ENCODE measurements around the gene SIRT1.

Gene SIRT1

GRCh38 chr10:67912331-67912946, 28.0 kb downstream of the SIRT1 start:
- no peak for TF ChIP-seq POLR2AphosphoS5 (IDR thresholded peaks at IDR 0.05; ENCODE audit: low read depth, low read length)
- TF ChIP-seq, protein P1, sequence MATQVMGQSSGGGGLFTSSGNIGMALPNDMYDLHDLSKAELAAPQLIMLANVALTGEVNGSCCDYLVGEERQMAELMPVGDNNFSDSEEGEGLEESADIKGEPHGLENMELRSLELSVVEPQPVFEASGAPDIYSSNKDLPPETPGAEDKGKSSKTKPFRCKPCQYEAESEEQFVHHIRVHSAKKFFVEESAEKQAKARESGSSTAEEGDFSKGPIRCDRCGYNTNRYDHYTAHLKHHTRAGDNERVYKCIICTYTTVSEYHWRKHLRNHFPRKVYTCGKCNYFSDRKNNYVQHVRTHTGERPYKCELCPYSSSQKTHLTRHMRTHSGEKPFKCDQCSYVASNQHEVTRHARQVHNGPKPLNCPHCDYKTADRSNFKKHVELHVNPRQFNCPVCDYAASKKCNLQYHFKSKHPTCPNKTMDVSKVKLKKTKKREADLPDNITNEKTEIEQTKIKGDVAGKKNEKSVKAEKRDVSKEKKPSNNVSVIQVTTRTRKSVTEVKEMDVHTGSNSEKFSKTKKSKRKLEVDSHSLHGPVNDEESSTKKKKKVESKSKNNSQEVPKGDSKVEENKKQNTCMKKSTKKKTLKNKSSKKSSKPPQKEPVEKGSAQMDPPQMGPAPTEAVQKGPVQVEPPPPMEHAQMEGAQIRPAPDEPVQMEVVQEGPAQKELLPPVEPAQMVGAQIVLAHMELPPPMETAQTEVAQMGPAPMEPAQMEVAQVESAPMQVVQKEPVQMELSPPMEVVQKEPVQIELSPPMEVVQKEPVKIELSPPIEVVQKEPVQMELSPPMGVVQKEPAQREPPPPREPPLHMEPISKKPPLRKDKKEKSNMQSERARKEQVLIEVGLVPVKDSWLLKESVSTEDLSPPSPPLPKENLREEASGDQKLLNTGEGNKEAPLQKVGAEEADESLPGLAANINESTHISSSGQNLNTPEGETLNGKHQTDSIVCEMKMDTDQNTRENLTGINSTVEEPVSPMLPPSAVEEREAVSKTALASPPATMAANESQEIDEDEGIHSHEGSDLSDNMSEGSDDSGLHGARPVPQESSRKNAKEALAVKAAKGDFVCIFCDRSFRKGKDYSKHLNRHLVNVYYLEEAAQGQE (IDR thresholded peaks at IDR 0.05; ENCODE audit: insufficient read depth in 1 of 2, low read depth in 2 of 2, low read length in 2 of 2) = no peak
- no peak for TF ChIP-seq TAF1 (IDR thresholded peaks at IDR 0.05; ENCODE audit: borderline replicate concordance, insufficient read depth, low read length)
- TF ChIP-seq FOXP2 (optimal IDR thresholded peaks at IDR 0.05; ENCODE audit: borderline replicate concordance, extremely low read depth, extremely low read length, insufficient read depth) = no peak
- TF ChIP-seq SIN3A (IDR thresholded peaks at IDR 0.05; ENCODE audit: borderline replicate concordance, insufficient read depth, low read length) = no peak

GRCh38 chr10:67914777-67915340, 30.4 kb downstream of the SIRT1 start:
- TF ChIP-seq FOXP2 (optimal IDR thresholded peaks at IDR 0.05; ENCODE audit: borderline replicate concordance, extremely low read depth, extremely low read length, insufficient read depth) (no peak), TAF1 (IDR thresholded peaks at IDR 0.05; ENCODE audit: borderline replicate concordance, insufficient read depth, low read length) (no peak), POLR2AphosphoS5 (IDR thresholded peaks at IDR 0.05; ENCODE audit: low read depth, low read length) (no peak), SIN3A (IDR thresholded peaks at IDR 0.05; ENCODE audit: borderline replicate concordance, insufficient read depth, low read length) (no peak)
- TF ChIP-seq, protein P1 (IDR thresholded peaks at IDR 0.05; ENCODE audit: insufficient read depth in 1 of 2, low read depth in 2 of 2, low read length in 2 of 2) = no peak

DNA sequence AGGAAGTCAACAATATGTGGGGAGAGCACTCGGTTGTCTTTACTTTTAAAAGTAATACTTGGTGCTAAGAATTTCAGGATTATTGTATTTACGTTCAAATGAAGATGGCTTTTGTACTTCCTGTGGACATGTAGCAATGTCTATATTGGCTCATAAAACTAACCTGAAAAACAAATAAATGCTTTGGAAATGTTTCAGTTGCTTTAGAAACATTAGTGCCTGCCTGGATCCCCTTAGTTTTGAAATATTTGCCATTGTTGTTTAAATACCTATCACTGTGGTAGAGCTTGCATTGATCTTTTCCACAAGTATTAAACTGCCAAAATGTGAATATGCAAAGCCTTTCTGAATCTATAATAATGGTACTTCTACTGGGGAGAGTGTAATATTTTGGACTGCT, 32.7 kb downstream of the SIRT1 start:
- TF ChIP-seq SIN3A (IDR thresholded peaks at IDR 0.05; ENCODE audit: borderline replicate concordance, insufficient read depth, low read length) (no peak), POLR2AphosphoS5 (IDR thresholded peaks at IDR 0.05; ENCODE audit: low read depth, low read length) (no peak), FOXP2 (optimal IDR thresholded peaks at IDR 0.05; ENCODE audit: borderline replicate concordance, extremely low read depth, extremely low read length, insufficient read depth) (no peak), TAF1 (IDR thresholded peaks at IDR 0.05; ENCODE audit: borderline replicate concordance, insufficient read depth, low read length) (no peak)
- TF ChIP-seq, protein P1 (IDR thresholded peaks at IDR 0.05; ENCODE audit: insufficient read depth in 1 of 2, low read depth in 2 of 2, low read length in 2 of 2) = no peak

DNA sequence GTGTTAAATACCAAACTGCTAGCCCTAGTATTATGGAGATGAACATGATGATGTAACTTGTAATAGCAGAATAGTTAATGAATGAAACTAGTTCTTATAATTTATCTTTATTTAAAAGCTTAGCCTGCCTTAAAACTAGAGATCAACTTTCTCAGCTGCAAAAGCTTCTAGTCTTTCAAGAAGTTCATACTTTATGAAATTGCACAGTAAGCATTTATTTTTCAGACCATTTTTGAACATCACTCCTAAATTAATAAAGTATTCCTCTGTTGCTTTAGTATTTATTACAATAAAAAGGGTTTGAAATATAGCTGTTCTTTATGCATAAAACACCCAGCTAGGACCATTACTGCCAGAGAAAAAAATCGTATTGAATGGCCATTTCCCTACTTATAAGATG, 33.2 kb downstream of the SIRT1 start:
- no peak for TF ChIP-seq POLR2AphosphoS5 (IDR thresholded peaks at IDR 0.05; ENCODE audit: low read depth, low read length)
- TF ChIP-seq, protein P1 (IDR thresholded peaks at IDR 0.05; ENCODE audit: insufficient read depth in 1 of 2, low read depth in 2 of 2, low read length in 2 of 2) = no peak
- TF ChIP-seq SIN3A (IDR thresholded peaks at IDR 0.05; ENCODE audit: borderline replicate concordance, insufficient read depth, low read length) = no peak
- no peak for TF ChIP-seq TAF1 (IDR thresholded peaks at IDR 0.05; ENCODE audit: borderline replicate concordance, insufficient read depth, low read length)
- no peak for TF ChIP-seq FOXP2 (optimal IDR thresholded peaks at IDR 0.05; ENCODE audit: borderline replicate concordance, extremely low read depth, extremely low read length, insufficient read depth)

Measured in PFSK-1 (cell line).